Left lung (tissue), 10 donors: ENCODE results near the gene TMEM38A. TPM values are rescaled to one million over a fixed set of nuclear protein-coding genes. Genes with fewer than 3 reads are reported as not detected.

Source experiments
- ATAC-seq: fragments of 200-7000 bp; cut with Tn5 transposase; one replicate; pipeline ENCODE4 v1.9.1; 2020; ENCODE audit warnings: moderate library complexity
- DNase-seq, 4 donors: peaks; one replicate each; pipeline ENCODE4 v3.0.0-alpha.2; 2013 to 2020
- H3K27ac ChIP-seq, 2 donors: fragments of 200-600 bp; sonication (generic) in 1 of 2; one replicate each; pipeline versions ENCODE4 v1.5.0 to v1.8.0; 2020 to 2021
- H3K27me3 ChIP-seq, 2 donors: fragments of 200-600 bp; sonication (generic) in 1 of 2; one replicate each; pipeline versions ENCODE4 v1.5.0 to v1.8.0; 2020 to 2021
- H3K36me3 ChIP-seq, 2 donors: fragments of 200-600 bp; sonication (generic) in 1 of 2; one replicate each; pipeline versions ENCODE4 v1.5.0 to v1.8.0; 2020 to 2021
- H3K4me1 ChIP-seq, 2 donors: fragments of 200-600 bp; one replicate each; pipeline ENCODE4 v1.8.0; 2021
- H3K4me3 ChIP-seq, 2 donors: fragments of 200-600 bp; sonication (generic) in 1 of 2; one replicate each; pipeline versions ENCODE4 v1.5.0 to v1.8.0; 2020 to 2021; ENCODE audit warnings: mild to moderate bottlenecking in 1 of 2
- H3K9me3 ChIP-seq, 2 donors: fragments of 200-600 bp; sonication (generic) in 1 of 2; one replicate each; pipeline versions ENCODE4 v1.5.0 to v1.8.0; 2020 to 2021
- intact Hi-C, 2 donors: fragments of 100-400 bp; cut with DNase I; formaldehyde crosslinking; loops; one replicate each; pipeline versions ENCODE4 v1.11.2 to v1.14.2; 2022
- polyA plus RNA-seq, 6 donors: library from polyadenylated mRNA; unstranded; fragments of 120-200 nt; gene quantifications; one replicate each; pipeline ENCODE4 v1.2.1, GENCODE V29; 2013; ENCODE audit not compliant: insufficient read length in 6 of 6
- total RNA-seq, 2 donors: library from RNA; stranded (reverse); fragmentation: NEBNext Ultra II Directional; extraction: Animal tissue kit (Norgen Biotek cat#: 25700); gene quantifications; one replicate each; pipeline ENCODE4 v1.2.1, GENCODE V29; 2021
- TF ChIP-seq, protein P1 (sequence below), 2 donors: fragments of 200-600 bp; sonication (generic) in 1 of 2; IDR thresholded peaks; one replicate each; pipeline versions ENCODE4 v1.5.0 to v1.8.0; 2021; ENCODE audit warnings: antibody characterized with exemption in 2 of 2
- donor health status: DM: no; HTN: yes; CAD: no.
- donor health status: DM: no; HTN: no; CAD: no.

The TMEM38A gene
- total and polyA plus RNA-seq, 8 donors: 3.4 to 5.9 (median 4.4) TPM

DNA sequence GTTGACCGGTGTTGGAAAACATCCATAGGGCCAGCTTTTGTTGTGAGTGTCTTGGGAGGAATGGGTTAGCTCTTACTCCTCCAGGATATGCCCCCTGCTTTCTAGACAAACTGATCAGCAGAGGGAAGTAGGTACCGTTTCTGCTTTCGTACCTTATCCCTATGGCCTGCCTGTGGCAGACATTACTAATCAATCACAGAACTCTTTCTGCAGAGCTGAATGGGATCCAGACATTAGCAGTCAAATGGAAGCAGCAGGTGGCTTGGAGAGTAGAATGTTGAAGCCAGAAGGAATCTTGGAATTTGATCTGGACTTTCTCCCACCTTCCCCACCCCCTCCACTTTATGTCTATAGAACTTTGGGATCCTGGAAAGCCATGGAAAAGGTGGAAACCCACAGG lies 75.8 kb downstream of the TMEM38A start:
- no peak overlapping the region for H3K4me3 ChIP-seq
- no peak overlapping the region for H3K27ac ChIP-seq
- intact Hi-C loops: no loop called here
- DNase-seq: no peak
- no peaks in the 10 kb centered on the region for H3K4me1 ChIP-seq
- H3K36me3 ChIP-seq: no peaks in the 10 kb centered on the region
- H3K27me3 ChIP-seq: no peaks in the 10 kb centered on the region
- H3K9me3 ChIP-seq: no peaks in the 10 kb centered on the region
- ATAC-seq: no peak
- TF ChIP-seq, protein P1, sequence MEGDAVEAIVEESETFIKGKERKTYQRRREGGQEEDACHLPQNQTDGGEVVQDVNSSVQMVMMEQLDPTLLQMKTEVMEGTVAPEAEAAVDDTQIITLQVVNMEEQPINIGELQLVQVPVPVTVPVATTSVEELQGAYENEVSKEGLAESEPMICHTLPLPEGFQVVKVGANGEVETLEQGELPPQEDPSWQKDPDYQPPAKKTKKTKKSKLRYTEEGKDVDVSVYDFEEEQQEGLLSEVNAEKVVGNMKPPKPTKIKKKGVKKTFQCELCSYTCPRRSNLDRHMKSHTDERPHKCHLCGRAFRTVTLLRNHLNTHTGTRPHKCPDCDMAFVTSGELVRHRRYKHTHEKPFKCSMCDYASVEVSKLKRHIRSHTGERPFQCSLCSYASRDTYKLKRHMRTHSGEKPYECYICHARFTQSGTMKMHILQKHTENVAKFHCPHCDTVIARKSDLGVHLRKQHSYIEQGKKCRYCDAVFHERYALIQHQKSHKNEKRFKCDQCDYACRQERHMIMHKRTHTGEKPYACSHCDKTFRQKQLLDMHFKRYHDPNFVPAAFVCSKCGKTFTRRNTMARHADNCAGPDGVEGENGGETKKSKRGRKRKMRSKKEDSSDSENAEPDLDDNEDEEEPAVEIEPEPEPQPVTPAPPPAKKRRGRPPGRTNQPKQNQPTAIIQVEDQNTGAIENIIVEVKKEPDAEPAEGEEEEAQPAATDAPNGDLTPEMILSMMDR (IDR thresholded peaks at IDR 0.05): no peak

DNA sequence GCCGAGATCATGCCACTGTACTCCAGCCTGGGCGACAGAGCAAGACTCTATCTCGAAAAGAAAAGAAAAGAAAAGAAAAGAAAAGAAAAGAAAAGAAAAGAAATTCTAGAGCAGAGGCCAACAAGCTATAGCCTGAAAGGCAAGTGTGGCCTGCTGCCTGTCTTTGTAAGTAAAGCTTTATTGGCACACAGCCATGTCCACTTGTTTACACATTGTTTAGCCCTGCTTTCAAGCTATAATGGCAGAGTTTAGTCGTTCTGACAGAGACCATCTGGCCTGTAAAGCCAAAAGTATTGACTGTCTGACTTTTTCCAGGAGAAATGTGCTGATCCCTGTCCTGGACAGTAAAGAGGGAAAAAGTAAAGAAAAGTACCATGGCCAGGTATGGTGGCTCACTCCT lies 77.0 kb downstream of the TMEM38A start:
- intact Hi-C loops: no loop called here
- Histone ChIP-seq H3K4me3 (no peak overlapping the region), H3K27me3 (no peaks in the 10 kb centered on the region), H3K9me3 (no peaks in the 10 kb centered on the region), H3K27ac (no peak overlapping the region), H3K4me1 (no peaks in the 10 kb centered on the region), H3K36me3 (no peaks in the 10 kb centered on the region)
- ATAC-seq (no peak), DNase-seq (peak in 2 of 4 donors; percentile 88 to 92)
- TF ChIP-seq, protein P1 (IDR thresholded peaks at IDR 0.05): no peak

DNA sequence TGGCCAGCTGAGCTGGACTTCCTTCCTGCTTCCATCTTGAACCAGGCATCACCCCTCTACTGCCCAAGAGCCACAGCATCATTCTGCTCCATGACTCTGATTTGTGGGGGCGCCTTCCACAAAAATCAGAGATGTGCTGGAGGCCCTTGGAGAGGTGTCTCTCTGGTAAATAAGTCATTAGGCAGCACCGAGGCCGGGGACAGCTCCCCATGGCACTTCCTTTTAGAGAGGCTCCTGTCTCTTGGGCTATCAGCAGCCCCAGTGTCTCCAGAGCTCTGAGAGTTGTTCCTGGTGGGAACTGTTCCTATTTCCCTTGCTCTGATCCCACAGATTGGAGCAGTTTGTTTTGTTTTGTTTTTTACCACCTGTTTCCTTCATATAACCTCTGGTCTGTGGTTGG lies 78.6 kb downstream of the TMEM38A start:
- H3K36me3 ChIP-seq: no peaks in the 10 kb centered on the region
- ATAC-seq (no peak), DNase-seq (no peak)
- intact Hi-C loops: no loop called here
- H3K9me3 ChIP-seq: no peaks in the 10 kb centered on the region
- H3K4me3 ChIP-seq: no peak overlapping the region
- H3K27me3 ChIP-seq: no peaks in the 10 kb centered on the region
- no peak overlapping the region for H3K27ac ChIP-seq
- TF ChIP-seq, protein P1 (IDR thresholded peaks at IDR 0.05): no peak
- no peaks in the 10 kb centered on the region for H3K4me1 ChIP-seq

Other genes with a start within 250 kb of the TMEM38A start
- gene EPS15L1, start 189.2 kb upstream of the TMEM38A start, total RNA-seq: 10 to 100 TPM; 31.9 to 48.1 TPM
- 10 to 100 TPM; 29.7 to 36.4 (median 33.0) TPM for gene EPS15L1, start 189.2 kb upstream of the TMEM38A start, polyA plus RNA-seq
- not detected for gene CALR3, start 165.0 kb upstream of the TMEM38A start, total RNA-seq
- gene CALR3, start 165.0 kb upstream of the TMEM38A start, polyA plus RNA-seq: under 1 TPM in 1 of 6 donors, not detected in 5; 0.26 TPM
- gene C19orf44, start 164.7 kb upstream of the TMEM38A start, total RNA-seq: 1 to 10 TPM; 4.9 to 6.1 TPM
- 10 to 100 TPM; 12.6 to 18.7 (median 15.6) TPM for gene C19orf44, start 164.7 kb upstream of the TMEM38A start, polyA plus RNA-seq
- 10 to 100 TPM; 28.1 to 38.0 TPM for gene CHERP, start 118.7 kb upstream of the TMEM38A start, total RNA-seq
- 10 to 100 TPM; 36.1 to 52.3 (median 43.9) TPM for gene CHERP, start 118.7 kb upstream of the TMEM38A start, polyA plus RNA-seq
- gene SLC35E1, start 88.7 kb upstream of the TMEM38A start, total RNA-seq: 10 to 100 TPM; 47.0 to 55.9 TPM
- gene SLC35E1, start 88.7 kb upstream of the TMEM38A start, polyA plus RNA-seq: 10 to 100 TPM; 46.5 to 56.7 (median 50.6) TPM
- 10 to 100 TPM; 10.0 to 10.3 TPM for gene MED26, start 32.9 kb upstream of the TMEM38A start, total RNA-seq
- 1 to 10 TPM; 7.0 to 9.7 (median 8.4) TPM for gene MED26, start 32.9 kb upstream of the TMEM38A start, polyA plus RNA-seq
- gene SMIM7, start 995 bp upstream of the TMEM38A start, total RNA-seq: 10 to 100 TPM; 70.7 to 85.9 TPM
- 100 to 1,000 TPM in 4 of 6 donors, 10 to 100 TPM in 2; 98.5 to 112 (median 102) TPM for gene SMIM7, start 995 bp upstream of the TMEM38A start, polyA plus RNA-seq
- gene NWD1, start 58.7 kb downstream of the TMEM38A start, total RNA-seq: 1 to 10 TPM in 1 of 2 donors, not detected in 1; 1.2 TPM
- gene NWD1, start 58.7 kb downstream of the TMEM38A start, polyA plus RNA-seq: under 1 TPM; 0.11 to 0.55 (median 0.41) TPM
- 10 to 100 TPM; 46.3 to 52.7 TPM for gene SIN3B, start 168.3 kb downstream of the TMEM38A start, total RNA-seq
- gene SIN3B, start 168.3 kb downstream of the TMEM38A start, polyA plus RNA-seq: 10 to 100 TPM; 60.6 to 91.1 (median 77.6) TPM
- 10 to 100 TPM in 1 of 2 donors, 1 to 10 TPM in 1; 3.1 to 14.8 TPM for gene F2RL3, start 227.9 kb downstream of the TMEM38A start, total RNA-seq
- 1 to 10 TPM in 5 of 6 donors, under 1 TPM in 1; 0.63 to 2.0 (median 1.2) TPM for gene F2RL3, start 227.9 kb downstream of the TMEM38A start, polyA plus RNA-seq